GM12878 (cell line): Measurements from ENCODE around the gene RASIP1.

Experiments used
- DPF2 ChIP-seq: fragments of 450-650 bp; IDR thresholded peaks from 2 replicates; pipeline ENCODE4 v1.6.1; 2017; ENCODE audit warnings: mild to moderate bottlenecking
- HDAC6 ChIP-seq: fragments of 200-600 bp; sonication (generic); IDR thresholded peaks from one replicate; pipeline ENCODE4 v1.8.0; 2017; ENCODE audit warnings: antibody characterized with exemption; ENCODE audit not compliant: unreplicated experiment
- IKZF1 ChIP-seq: fragments of 450-650 bp; conservative IDR thresholded peaks from 2 replicates; pipeline ENCODE4 v1.6.1; 2017; ENCODE audit warnings: antibody characterized with exemption, mild to moderate bottlenecking
- NR2C2 ChIP-seq: IDR thresholded peaks from 2 replicates; pipeline ENCODE4 v1.6.1; 2011; ENCODE audit warnings: borderline replicate concordance, low read depth; ENCODE audit not compliant: control insufficient read depth, insufficient read length
- POLR2A ChIP-seq: IDR thresholded peaks from 2 replicates; pipeline ENCODE4 v1.6.1; 2011; ENCODE audit warnings: low read depth, mild to moderate bottlenecking, low read length
- STAT3 ChIP-seq: IDR thresholded peaks from 2 replicates; pipeline ENCODE4 v1.6.1; 2011; ENCODE audit warnings: low read depth, low read length, improper control_type of control experiment
- TAF1 ChIP-seq: IDR thresholded peaks from 2 replicates; pipeline ENCODE4 v1.6.1; 2011; ENCODE audit warnings: mild to moderate bottlenecking, low read depth, low read length, borderline replicate concordance
- ZNF24 ChIP-seq: fragments of 450-650 bp; IDR thresholded peaks from 2 replicates; pipeline ENCODE4 v1.6.1; 2017; ENCODE audit warnings: antibody characterized with exemption, mild to moderate bottlenecking
- TF ChIP-seq, protein P1 (sequence below), 3 experiments: IDR thresholded peaks in 2 of 3; conservative IDR thresholded peaks in 1 of 3; 2 replicates each; pipeline ENCODE4 v1.5.1; 2011; ENCODE audit warnings: low read depth in 3 of 3, low read length in 3 of 3, mild to moderate bottlenecking in 3 of 3, control low read depth in 2 of 3, moderate library complexity in 2 of 3, inconsistent platforms in 1 of 3, mixed read lengths in 1 of 3; ENCODE audit not compliant: control insufficient read depth in 2 of 3, insufficient read depth in 1 of 3; ENCODE audit errors: extremely low read depth in 1 of 3
- TF ChIP-seq, protein P2 (sequence below): IDR thresholded peaks from 2 replicates; pipeline ENCODE4 v1.6.1; 2012; ENCODE audit warnings: low read depth, low read length, improper control_type of control experiment

DNA sequence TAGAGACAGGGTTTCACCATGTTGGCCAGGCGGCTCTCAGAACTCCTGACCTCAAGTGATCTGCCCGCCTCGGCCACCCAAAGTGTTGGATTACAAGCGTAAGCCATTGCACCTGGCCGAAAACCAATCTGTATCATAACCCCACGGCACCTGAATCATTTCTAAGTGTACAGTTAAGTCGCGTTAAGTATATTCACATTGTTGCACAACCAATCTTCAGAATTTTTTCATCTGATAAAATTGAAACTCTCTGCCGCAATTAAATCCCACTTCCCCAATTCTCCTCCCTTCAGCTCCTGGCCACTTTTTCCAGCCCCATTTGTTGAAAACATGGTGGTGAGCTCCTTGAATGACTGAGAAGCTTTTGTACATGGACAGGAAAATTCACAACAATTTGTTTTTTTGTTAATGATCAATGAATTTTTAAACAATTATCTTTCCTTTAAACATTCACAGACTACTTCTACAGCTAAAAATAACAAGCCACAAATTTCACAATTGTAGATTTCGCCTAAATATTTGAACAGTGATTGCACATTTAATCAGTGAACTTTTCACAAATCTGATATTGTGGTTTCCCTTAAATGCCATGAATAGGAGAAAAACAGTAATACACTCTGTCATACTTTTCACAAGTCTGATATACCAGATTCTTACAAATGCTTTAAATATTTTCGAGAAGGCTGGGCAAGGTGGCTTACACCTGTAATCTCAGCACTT lies 28.7 kb upstream of the RASIP1 start:
- TF ChIP-seq, protein P1, sequence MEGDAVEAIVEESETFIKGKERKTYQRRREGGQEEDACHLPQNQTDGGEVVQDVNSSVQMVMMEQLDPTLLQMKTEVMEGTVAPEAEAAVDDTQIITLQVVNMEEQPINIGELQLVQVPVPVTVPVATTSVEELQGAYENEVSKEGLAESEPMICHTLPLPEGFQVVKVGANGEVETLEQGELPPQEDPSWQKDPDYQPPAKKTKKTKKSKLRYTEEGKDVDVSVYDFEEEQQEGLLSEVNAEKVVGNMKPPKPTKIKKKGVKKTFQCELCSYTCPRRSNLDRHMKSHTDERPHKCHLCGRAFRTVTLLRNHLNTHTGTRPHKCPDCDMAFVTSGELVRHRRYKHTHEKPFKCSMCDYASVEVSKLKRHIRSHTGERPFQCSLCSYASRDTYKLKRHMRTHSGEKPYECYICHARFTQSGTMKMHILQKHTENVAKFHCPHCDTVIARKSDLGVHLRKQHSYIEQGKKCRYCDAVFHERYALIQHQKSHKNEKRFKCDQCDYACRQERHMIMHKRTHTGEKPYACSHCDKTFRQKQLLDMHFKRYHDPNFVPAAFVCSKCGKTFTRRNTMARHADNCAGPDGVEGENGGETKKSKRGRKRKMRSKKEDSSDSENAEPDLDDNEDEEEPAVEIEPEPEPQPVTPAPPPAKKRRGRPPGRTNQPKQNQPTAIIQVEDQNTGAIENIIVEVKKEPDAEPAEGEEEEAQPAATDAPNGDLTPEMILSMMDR (IDR thresholded peaks at IDR 0.05 in 2 of 3, conservative IDR thresholded peaks at IDR 0.05 in 1 of 3; ENCODE audit: control insufficient read depth in 2 of 3, extremely low read depth in 1 of 3, insufficient read depth in 1 of 3, low read depth in 3 of 3, low read length in 3 of 3) = no peak
- TF ChIP-seq ZNF24 = no peak
- no peak for TF ChIP-seq STAT3
- no peak for TF ChIP-seq HDAC6
- no peak for TF ChIP-seq POLR2A
- TF ChIP-seq, protein P2, sequence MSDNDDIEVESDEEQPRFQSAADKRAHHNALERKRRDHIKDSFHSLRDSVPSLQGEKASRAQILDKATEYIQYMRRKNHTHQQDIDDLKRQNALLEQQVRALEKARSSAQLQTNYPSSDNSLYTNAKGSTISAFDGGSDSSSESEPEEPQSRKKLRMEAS = no peak
- TF ChIP-seq TAF1 = no peak
- no peak for TF ChIP-seq NR2C2
- no peak for TF ChIP-seq DPF2
- TF ChIP-seq IKZF1 = no peak
